HG02973 (cell line): ENCODE data around the gene POLR2E.

Experiments
- ATAC-seq: cut with Tn5 transposase; IDR thresholded peaks from one replicate; pipeline ENCODE4 v1.9.1; 2021; ENCODE audit warnings: moderate library complexity; ENCODE audit not compliant: unreplicated experiment

The POLR2E gene

GRCh38 chr19:1066748-1067340 is 28.3 kb downstream of the POLR2E start, which contains the start of gene ARHGAP45:
TSS of gene ARHGAP45 (plus strand) at chr19:1067167. CDS start at chr19:1067406, 239 bp downstream.
- ATAC-seq = no peak

GRCh38 chr19:1066251-1066747 is 28.9 kb downstream of the POLR2E start:
- no peak for ATAC-seq

GRCh38 chr19:1065606-1066109 is 29.5 kb downstream of the POLR2E start:
- ATAC-seq = no peak

GRCh38 chr19:1064661-1065605 is 30.2 kb downstream of the POLR2E start:
- no peak for ATAC-seq

- ATAC-seq = no peak
Measured at GRCh38 chr19:1063909-1064660, 31.1 kb downstream of the POLR2E start.

- ATAC-seq = no peak
Measured at GRCh38 chr19:1063030-1063908, 31.9 kb downstream of the POLR2E start.

GRCh38 chr19:1062387-1063029 is 32.7 kb downstream of the POLR2E start:
- ATAC-seq = no peak

GRCh38 chr19:1061987-1062386 is 33.2 kb downstream of the POLR2E start:
- ATAC-seq = no peak

- no peak for ATAC-seq
Measured at GRCh38 chr19:1060689-1061088, 34.5 kb downstream of the POLR2E start.

- no peak for ATAC-seq
Measured at GRCh38 chr19:1058112-1058511, 37.1 kb downstream of the POLR2E start.

GRCh38 chr19:1057176-1057855 is 37.9 kb downstream of the POLR2E start:
- no peak for ATAC-seq

- ATAC-seq = no peak
Measured at GRCh38 chr19:1055886-1056620, 39.1 kb downstream of the POLR2E start.

- no peak for ATAC-seq
Measured at GRCh38 chr19:1055028-1055425, 40.1 kb downstream of the POLR2E start.

GRCh38 chr19:1054102-1055027 is 40.8 kb downstream of the POLR2E start:
- ATAC-seq = no peak

GRCh38 chr19:1053176-1054101 is 41.7 kb downstream of the POLR2E start:
- no peak for ATAC-seq

GRCh38 chr19:1052349-1052975 is 42.7 kb downstream of the POLR2E start:
- ATAC-seq = no peak
